ENCODE data around the gene MAST1.
"Not testable (repeated sequence)": the region's sequence is repeated elsewhere in the genome, so short reads cannot be mapped to it uniquely, and the experiment has no call there.

The MAST1 gene

DNA sequence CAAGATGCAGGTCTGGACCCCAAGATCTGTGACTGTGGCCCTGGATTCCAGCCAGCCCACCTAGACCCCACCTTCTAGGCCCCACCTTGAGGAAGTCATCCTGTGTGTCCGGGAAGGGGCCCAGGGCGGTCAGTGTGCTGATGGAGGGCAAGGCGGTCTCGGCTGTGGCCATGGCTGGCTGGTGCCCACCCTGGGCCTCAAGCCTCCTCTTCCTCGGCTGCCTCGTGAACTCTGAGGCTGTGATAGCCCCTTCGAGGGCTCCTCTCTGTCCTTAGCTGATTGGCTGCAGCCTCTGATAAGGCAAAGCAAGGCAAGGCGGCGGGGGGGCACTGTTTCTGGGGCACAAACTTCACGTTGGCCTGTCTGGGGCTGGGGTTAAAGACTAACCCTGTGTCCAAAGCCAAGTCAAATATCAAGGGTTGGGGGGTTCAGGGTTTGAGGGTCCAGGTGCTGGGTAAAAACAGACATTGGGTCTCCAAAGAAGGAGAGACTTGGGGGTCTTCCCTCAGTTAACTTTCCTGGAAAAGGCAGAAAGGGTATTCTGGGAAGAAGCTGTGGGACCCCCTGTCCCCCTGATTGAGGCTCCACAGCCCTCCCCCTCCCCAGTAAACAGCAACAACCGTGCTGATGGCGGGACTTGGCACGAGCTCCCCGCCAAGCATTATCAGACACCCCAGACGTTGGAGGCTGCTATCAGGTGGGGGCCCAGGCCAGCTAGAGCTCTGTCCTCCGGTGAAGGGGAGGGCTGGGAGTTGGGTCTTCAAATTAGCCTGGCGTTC is 48.8 kb downstream of the MAST1 start, which contains the start of gene KLF1:
Gene KLF1 (minus strand): TSS at position 233 of the 779 bp plus-strand sequence. CDS start 61 bp downstream, at position 172.
- Histone ChIP-seq H3K27me3 (ENCODE audit: control insufficient read depth in 1 of 2, insufficient read depth in 1 of 2, low read length in 2 of 2) (peaks cover 40 to 41% of the 10 kb centered on the region in 2 experiments), H3K4me3 (ENCODE audit: insufficient read depth in 1 of 2, low read depth in 1 of 2, low read length in 2 of 2) (no peak within 1 kb of the TSS), H3K9me3 (ENCODE audit: control insufficient read depth, low read length) (peaks cover 7% of the 10 kb centered on the region), H4K91ac (ENCODE audit: low read length) (no peak within 1 kb of the TSS), H3K79me1 (replicated peaks; ENCODE audit: low read length, poor library complexity, severe bottlenecking) (peaks cover 10% of the 10 kb centered on the region), H4K8ac (ENCODE audit: low read length) (no peak within 1 kb of the TSS), H2BK120ac (ENCODE audit: low read depth, low read length) (no peak within 1 kb of the TSS), H2AFZ (ENCODE audit: low read depth, low read length) (no peak within 1 kb of the TSS), H3K23ac (ENCODE audit: low read length in 2 of 2) (peak within 1 kb of the TSS in 1 of 2 experiments; percentile 70), H3K18ac (ENCODE audit: low read depth in 1 of 2, low read length in 2 of 2) (no peak within 1 kb of the TSS), H2BK12ac (ENCODE audit: low read length in 2 of 2) (peak within 1 kb of the TSS in 1 of 2 experiments; percentile 39), H3K9ac (ENCODE audit: low read length) (no peak within 1 kb of the TSS), H3K4ac (ENCODE audit: low read depth in 1 of 2, low read length in 2 of 2) (no peak within 1 kb of the TSS), H2AK5ac (ENCODE audit: low read length, severe bottlenecking) (no peak within 1 kb of the TSS), H3K14ac (ENCODE audit: low read length in 2 of 2) (no peak within 1 kb of the TSS), H3K4me1 (ENCODE audit: control insufficient read depth, insufficient read depth, low read depth, low read length) (peaks cover 22% of the 10 kb centered on the region), H3K36me3 (ENCODE audit: control insufficient read depth in 1 of 2, insufficient read depth in 2 of 2, low read depth in 1 of 2, low read length in 2 of 2) (no peaks in the 10 kb centered on the region), H2BK5ac (ENCODE audit: low read depth, low read length, poor library complexity, severe bottlenecking) (no peak within 1 kb of the TSS), H3K27ac (ENCODE audit: low read length, poor library complexity, severe bottlenecking) (no peak within 1 kb of the TSS), H2BK15ac (ENCODE audit: low read depth, poor library complexity, severe bottlenecking) (no peak within 1 kb of the TSS), H3K4me2 (ENCODE audit: low read length, poor library complexity, severe bottlenecking) (no peak within 1 kb of the TSS)
- WGBS, result 82% methylated on average over 16 of the region's 17 CpGs
- DNase-seq, result no peak

DNA sequence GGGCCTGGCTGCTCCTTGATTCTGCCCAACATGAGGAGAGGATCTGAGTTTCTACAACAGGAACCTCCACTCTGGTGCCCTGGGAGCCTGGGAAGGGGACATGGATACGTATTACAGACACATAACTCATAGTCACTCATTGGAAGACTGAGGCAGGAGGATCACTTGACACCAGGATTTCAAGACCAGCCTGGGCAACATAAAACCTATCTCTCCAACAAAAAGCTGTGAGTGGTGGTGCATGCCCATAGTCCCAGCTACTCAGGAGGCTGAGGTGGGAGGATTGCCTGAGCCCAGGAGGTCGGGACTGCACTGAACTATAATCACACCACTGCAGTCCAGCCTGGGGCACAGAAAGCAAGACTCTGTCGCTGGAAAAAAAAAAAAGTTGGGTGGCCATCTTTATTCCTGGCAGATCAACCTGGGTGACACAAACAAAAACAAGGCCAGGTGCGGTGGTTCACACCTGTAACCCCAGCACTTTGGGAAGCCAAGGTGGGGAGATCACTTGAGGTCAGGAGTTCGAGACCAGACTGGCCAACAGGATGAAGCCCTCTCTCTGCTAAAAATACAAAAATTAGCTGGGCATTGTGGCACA is 49.8 kb downstream of the MAST1 start:
- Histone ChIP-seq H3K27ac (ENCODE audit: low read length, poor library complexity, severe bottlenecking) (no peak overlapping the region), H3K4me3 (ENCODE audit: insufficient read depth in 1 of 2, low read depth in 1 of 2, low read length in 2 of 2) (no peak overlapping the region), H4K91ac (ENCODE audit: low read length) (no peak overlapping the region), H2BK12ac (ENCODE audit: low read length in 2 of 2) (no peak overlapping the region), H4K8ac (ENCODE audit: low read length) (no peak overlapping the region), H3K14ac (ENCODE audit: low read length in 2 of 2) (no peak overlapping the region), H2BK5ac (ENCODE audit: low read depth, low read length, poor library complexity, severe bottlenecking) (no peak overlapping the region), H2AK5ac (ENCODE audit: low read length, severe bottlenecking) (no peak overlapping the region), H3K79me1 (replicated peaks; ENCODE audit: low read length, poor library complexity, severe bottlenecking) (peaks cover 10% of the 10 kb centered on the region), H3K4me1 (ENCODE audit: control insufficient read depth, insufficient read depth, low read depth, low read length) (peaks cover 22% of the 10 kb centered on the region), H3K9ac (ENCODE audit: low read length) (no peak overlapping the region), H3K9me3 (ENCODE audit: control insufficient read depth, low read length) (peaks cover 7% of the 10 kb centered on the region), H3K18ac (ENCODE audit: low read depth in 1 of 2, low read length in 2 of 2) (no peak overlapping the region), H2BK120ac (ENCODE audit: low read depth, low read length) (no peak overlapping the region), H3K4me2 (ENCODE audit: low read length, poor library complexity, severe bottlenecking) (no peak overlapping the region), H3K23ac (ENCODE audit: low read length in 2 of 2) (no peak overlapping the region), H2BK15ac (ENCODE audit: low read depth, poor library complexity, severe bottlenecking) (no peak overlapping the region), H2AFZ (ENCODE audit: low read depth, low read length) (no peak overlapping the region), H3K36me3 (ENCODE audit: control insufficient read depth in 1 of 2, insufficient read depth in 2 of 2, low read depth in 1 of 2, low read length in 2 of 2) (peaks cover 0 to under 1% of the 10 kb centered on the region in 2 experiments), H3K27me3 (ENCODE audit: control insufficient read depth in 1 of 2, insufficient read depth in 1 of 2, low read length in 2 of 2) (peaks cover 40 to 41% of the 10 kb centered on the region in 2 experiments), H3K4ac (ENCODE audit: low read depth in 1 of 2, low read length in 2 of 2) (no peak overlapping the region)
- DNase-seq, result no peak
- WGBS, result 69% methylated on average over 4 of the region's 5 CpGs

GRCh38 chr19:12890299-12890786 is 52.0 kb downstream of the MAST1 start:
- Histone ChIP-seq H3K27me3 (ENCODE audit: control insufficient read depth in 1 of 2, insufficient read depth in 1 of 2, low read length in 2 of 2) (peaks cover 23 to 26% of the 10 kb centered on the region in 2 experiments), H3K36me3 (ENCODE audit: control insufficient read depth in 1 of 2, insufficient read depth in 2 of 2, low read depth in 1 of 2, low read length in 2 of 2) (peaks cover 15 to 20% of the 10 kb centered on the region in 2 experiments), H3K4me2 (ENCODE audit: low read length, poor library complexity, severe bottlenecking) (peak overlapping the region; percentile 59), H3K9ac (ENCODE audit: low read length) (peak overlapping the region; percentile 45), H3K4me3 (ENCODE audit: insufficient read depth in 1 of 2, low read depth in 1 of 2, low read length in 2 of 2) (peak overlapping the region in 1 of 2 experiments; percentile 96), H3K4me1 (ENCODE audit: control insufficient read depth, insufficient read depth, low read depth, low read length) (peaks cover 19% of the 10 kb centered on the region)
- H2AK5ac ChIP-seq (ENCODE audit: low read length, severe bottlenecking); H3K4ac ChIP-seq (ENCODE audit: low read depth in 1 of 2, low read length in 2 of 2); H4K8ac ChIP-seq (ENCODE audit: low read length); H2AFZ ChIP-seq (ENCODE audit: low read depth, low read length); H3K79me1 ChIP-seq (replicated peaks; ENCODE audit: low read length, poor library complexity, severe bottlenecking); DNase-seq; H2BK120ac ChIP-seq (ENCODE audit: low read depth, low read length); H3K14ac ChIP-seq (ENCODE audit: low read length in 2 of 2); H3K23ac ChIP-seq (ENCODE audit: low read length in 2 of 2); H3K9me3 ChIP-seq (ENCODE audit: control insufficient read depth, low read length); H3K18ac ChIP-seq (ENCODE audit: low read depth in 1 of 2, low read length in 2 of 2); H2BK5ac ChIP-seq (ENCODE audit: low read depth, low read length, poor library complexity, severe bottlenecking); H4K91ac ChIP-seq (ENCODE audit: low read length); H2BK15ac ChIP-seq (ENCODE audit: low read depth, poor library complexity, severe bottlenecking); H3K27ac ChIP-seq (ENCODE audit: low read length, poor library complexity, severe bottlenecking); H2BK12ac ChIP-seq (ENCODE audit: low read length in 2 of 2): not testable (repeated sequence)
- whole genome bisulfite sequencing, result 44% methylated on average over 9 of the region's 10 CpGs
